GM19452 (cell line): Measurements from ENCODE around the gene NPEPPS.
"Not testable (repeated sequence)": the region's sequence is repeated elsewhere in the genome, so short reads cannot be mapped to it uniquely, and the experiment has no call there.

Source experiments
- ATAC-seq: cut with Tn5 transposase; IDR thresholded peaks from one replicate; pipeline ENCODE4 v1.9.1; 2021; ENCODE audit not compliant: unreplicated experiment

The NPEPPS gene, protein sequence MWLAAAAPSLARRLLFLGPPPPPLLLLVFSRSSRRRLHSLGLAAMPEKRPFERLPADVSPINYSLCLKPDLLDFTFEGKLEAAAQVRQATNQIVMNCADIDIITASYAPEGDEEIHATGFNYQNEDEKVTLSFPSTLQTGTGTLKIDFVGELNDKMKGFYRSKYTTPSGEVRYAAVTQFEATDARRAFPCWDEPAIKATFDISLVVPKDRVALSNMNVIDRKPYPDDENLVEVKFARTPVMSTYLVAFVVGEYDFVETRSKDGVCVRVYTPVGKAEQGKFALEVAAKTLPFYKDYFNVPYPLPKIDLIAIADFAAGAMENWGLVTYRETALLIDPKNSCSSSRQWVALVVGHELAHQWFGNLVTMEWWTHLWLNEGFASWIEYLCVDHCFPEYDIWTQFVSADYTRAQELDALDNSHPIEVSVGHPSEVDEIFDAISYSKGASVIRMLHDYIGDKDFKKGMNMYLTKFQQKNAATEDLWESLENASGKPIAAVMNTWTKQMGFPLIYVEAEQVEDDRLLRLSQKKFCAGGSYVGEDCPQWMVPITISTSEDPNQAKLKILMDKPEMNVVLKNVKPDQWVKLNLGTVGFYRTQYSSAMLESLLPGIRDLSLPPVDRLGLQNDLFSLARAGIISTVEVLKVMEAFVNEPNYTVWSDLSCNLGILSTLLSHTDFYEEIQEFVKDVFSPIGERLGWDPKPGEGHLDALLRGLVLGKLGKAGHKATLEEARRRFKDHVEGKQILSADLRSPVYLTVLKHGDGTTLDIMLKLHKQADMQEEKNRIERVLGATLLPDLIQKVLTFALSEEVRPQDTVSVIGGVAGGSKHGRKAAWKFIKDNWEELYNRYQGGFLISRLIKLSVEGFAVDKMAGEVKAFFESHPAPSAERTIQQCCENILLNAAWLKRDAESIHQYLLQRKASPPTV

DNA sequence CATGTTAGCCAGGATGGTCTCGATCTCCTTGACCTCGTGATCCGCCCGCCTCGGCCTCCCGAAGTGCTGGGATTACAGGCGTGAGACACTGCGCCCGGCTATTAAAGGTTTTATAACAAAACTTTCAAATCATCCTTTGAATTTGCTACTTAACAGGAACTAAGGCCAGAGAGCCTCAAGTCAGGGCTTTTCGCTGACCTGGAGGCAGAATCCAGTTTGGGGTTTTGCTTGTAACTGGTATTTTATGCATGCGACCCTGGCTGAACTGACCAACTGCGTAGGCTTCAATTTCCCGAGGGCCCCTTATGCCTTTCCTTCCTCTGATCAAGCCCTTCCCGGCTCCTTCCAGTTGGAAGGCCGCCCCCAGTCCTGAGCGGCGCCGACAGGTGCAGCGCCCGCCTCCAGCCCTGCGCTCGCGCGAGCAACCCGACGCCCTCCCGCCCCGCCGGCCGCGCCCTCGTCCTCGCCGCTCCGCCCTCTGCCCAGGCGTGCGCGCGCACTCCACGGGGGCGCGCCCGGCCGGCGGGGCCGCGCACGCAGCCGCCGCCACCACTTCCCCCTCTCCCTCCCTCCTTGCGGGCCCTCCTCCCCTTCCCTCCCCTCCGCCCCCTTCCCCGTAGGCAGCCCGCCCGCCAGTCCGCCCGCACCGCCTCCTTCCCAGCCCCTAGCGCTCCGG, at the start of gene NPEPPS:
TSS of gene NPEPPS (plus strand) at position 552 of the 676 bp plus-strand sequence. CDS start 193 bp downstream, outside the sequence.
- peak; percentile 71 for ATAC-seq

DNA sequence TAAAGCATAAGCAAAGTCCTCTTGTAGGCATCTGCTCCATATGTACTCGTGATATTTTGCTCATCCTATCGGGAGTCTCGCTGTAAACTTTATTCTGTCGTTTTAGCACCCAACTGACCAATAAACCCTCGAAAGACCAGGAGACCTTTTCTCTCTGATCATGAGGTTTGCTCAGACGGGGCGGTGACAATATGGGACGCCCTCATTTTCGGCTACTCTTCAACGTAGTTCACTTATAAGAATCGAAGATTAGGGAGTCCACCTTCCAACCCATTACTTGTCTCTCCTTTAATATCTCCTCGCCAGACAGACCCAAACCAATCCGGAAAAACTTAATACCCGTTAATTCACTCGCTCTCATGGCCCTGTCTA, 39.1 kb upstream of the NPEPPS start:
- not testable (repeated sequence) for ATAC-seq

DNA sequence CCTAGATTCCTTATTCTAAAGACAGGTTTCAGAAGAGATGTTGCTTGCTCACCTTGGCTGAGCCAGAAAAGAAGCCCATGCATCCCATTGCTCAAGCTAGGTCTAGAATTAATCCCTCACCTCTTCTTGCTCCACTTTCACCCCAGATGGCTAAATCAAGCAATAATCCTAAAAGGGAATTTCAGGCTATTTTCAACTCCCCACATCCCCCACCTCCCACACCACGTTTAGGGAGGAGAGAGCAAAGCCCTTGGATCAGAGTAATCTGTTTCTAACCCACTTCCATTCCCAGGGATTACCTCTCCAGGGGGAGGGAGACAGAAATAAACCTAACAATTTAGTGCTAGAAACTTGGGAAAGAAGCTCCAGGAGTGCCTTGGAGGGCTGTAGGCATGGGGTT, 31.8 kb upstream of the NPEPPS start:
- not testable (repeated sequence) for ATAC-seq

DNA sequence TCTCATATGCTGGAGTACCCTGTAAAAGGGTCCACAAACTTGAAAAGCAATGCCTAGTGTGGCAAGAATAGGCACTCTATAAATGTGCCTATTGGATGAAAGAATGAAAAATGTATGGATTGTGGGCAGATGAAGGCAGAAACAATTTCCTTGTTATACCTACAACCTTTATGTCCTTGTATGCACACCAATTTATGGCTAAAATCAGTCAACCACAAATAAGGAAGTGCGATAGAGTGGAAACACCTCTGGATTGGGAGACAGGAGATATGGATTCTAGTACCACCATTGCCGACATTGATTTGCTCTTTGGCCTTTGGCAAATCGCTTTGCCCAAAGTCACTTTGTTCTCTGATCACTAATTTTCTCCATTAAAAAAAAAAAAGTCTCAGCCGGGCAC, 31.4 kb upstream of the NPEPPS start:
- ATAC-seq: not testable (repeated sequence)

DNA sequence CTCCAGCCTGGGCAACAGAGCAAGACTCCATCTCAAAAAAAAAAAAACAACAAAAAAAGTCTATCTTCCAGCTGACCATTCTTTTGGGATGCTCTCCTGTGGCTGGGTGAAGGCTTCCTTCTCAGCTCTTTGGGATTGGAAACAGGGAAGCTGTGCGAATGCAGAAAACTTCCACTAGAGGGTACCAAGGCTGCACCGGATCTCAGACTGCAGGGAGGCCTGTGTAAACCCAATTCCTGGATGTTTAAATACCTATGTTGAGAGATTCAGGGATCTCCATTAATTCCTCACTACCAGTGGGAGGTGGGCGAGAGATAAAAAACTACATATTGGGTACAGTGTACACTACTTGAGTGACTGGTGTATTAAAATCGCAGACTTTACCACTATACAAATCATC, 30.3 kb upstream of the NPEPPS start:
- not testable (repeated sequence) for ATAC-seq

DNA sequence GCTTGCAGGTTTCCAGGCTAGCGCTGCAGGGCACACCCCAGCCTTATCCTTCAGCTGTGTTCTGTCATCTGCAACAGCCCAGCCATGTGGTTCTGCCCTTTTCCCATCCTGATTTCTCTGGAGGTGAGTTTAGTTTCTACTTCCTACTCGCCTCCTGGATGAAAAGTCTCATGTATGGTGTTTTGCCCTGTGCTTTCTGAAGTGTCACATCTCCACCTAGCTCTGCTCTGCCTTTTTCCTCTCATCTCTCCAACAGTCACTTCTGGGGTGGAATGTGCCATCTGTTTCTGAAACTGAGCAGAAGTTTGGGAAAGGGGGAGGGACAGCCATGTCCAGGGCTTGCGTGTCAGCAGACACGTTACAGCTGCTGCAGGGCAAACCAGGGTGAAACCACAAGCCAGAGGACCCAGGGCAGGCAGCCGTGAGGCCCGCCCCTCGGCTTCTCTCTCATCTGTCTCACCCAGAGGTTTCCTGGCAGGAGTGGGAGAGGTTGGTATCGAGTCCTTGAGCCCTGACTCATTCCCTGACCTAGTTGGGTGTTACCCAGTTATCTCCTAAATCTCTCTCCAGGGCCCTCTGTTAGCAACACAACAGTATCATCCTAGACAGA, 28.7 kb upstream of the NPEPPS start:
- not testable (repeated sequence) for ATAC-seq

DNA sequence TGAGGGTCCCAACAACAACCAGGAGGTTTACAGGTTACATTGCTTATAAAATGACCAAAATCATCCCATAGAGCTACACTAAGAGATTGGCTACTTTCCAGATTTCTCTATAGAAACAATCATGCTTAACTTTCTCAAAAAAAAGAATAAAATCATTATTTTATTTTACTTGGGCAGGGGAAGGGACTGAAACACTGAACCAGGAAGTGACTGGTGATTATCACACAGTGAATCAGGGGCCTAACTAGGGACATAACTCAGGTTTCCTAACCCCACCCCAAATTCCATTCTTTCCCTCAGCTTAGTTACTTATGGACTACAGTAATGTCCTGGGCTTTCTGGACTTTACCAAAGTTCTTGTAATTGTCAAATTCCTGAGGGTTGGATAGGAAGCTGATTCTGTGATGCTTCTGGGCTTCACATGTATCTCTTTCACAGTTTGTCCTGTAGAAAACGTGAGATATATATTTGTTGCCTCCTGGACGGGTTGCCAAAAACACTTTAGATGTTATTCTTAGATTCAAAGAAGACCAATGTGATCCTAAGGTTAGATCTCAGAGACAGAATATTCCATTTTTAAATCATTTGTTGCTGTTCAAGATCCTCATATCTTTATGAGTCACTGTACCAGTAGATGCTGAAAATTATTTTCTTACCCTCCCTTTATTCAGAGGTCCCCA, 28.0 kb upstream of the NPEPPS start:
- not testable (repeated sequence) for ATAC-seq

DNA sequence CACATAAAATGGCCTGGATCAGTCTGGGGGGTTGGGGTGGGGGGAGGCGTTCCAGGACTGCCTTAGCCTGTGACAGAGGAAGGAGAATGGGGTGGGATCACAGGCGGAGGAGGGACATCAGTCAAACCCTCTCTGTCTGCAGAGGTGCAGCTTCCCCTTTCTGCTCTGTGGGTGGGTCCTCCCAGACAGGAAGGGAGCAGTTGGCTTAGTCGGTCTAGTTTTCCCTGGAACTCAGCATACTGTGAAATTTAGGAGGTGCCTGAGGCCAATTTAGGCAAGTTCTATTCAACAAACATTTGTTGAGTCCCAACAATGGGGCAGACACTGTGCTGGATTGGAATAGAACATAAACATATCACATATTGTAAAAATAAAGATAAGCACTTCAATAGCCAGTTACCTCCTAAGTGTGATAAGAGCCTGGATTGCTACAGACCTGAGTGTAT, 19.2 kb upstream of the NPEPPS start:
- not testable (repeated sequence) for ATAC-seq

DNA sequence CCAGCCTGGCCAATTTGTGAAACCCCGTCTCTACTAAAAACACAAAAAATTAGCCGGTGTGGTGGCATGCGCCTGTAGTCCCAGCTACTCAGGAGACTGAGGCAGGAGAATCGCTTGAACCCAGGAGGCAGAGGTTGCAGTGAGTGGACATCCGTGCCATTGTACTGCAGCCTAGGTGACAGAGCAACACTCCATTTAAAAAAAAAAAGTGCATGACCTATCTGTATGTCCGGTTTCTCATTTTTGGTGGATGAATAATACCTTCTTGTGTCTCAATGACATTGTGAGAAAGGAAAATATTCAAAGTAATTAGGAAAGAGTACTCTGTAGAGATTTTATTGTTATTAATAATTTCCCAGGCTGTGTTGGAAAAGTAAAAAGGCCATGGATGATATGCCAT, 17.6 kb upstream of the NPEPPS start:
- ATAC-seq: not testable (repeated sequence)

DNA sequence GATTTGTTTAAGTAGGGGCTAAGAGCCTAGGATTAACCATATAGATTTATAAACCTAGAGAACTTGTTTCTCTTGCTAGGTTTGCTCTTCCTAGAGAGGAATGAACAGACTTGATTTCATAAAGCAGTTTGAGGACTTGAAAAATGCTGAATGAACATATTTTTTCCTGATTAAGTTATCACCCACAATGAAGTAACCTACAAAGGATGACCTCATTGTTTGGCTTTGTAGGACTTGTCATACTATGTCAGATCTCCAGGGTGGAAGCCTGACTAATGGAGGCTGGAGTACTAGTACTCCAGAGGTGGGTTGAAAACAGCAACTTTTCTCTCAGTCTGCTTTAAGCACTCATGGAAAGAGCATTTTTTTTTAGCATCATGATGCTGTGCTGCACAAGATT, 12.0 kb upstream of the NPEPPS start:
- ATAC-seq: not testable (repeated sequence)

DNA sequence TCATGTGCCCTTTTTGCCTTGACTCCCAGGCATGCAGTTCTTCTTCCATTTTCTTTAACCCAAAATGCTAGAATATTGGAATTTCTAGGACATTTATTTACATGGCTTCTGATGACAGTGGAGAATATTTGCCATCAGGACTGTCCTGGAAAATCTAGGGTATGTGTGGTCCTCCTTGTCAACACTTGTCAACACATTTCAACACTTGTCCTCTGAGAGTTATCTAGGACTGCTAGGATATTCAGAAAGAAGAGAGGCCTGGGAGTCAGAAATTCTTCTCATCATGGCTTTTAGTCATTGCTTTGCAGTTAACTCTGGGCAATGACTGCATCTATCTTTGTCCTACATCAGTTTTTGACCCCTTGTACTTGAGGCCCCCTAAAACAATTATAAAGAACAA, 11.5 kb upstream of the NPEPPS start:
- ATAC-seq: not testable (repeated sequence)

DNA sequence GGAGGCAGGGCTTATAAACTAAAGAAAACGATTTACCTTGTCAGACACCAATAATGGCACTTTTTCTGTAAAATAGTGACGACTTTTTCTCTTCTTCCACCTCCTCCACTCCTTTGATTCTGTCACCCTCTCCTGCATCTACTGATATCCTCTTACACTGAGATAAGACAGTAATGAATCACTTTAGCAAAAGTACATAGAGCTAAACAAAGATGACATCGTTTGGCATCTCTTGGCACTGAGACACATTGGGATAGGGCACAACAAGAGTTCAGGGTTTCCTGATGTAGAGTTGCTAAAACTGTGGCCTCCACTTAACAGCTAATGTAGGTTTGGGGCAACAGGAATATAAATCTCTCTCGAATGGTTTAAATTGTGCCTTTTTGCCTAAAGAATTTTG, 10.6 kb upstream of the NPEPPS start:
- not testable (repeated sequence) for ATAC-seq

DNA sequence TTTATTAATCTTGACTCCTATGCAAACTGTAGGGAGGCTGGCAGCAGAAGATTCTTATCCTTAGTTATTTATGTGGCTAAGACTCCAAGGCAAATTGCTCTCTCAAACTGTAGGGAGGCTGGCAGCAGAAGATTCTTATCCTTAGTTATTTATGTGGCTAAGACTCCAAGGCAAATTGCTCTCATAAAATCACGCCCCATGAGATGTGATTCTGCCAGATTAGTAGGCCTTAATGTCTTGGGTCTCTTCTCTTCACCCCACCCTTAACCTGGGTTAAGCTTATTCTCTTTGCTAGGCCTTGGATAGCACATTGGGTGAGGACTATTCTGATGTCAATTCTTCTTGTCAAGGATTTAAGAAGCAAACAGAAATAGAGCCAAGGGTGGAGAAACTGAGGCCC, 9.5 kb upstream of the NPEPPS start:
- ATAC-seq: not testable (repeated sequence)

DNA sequence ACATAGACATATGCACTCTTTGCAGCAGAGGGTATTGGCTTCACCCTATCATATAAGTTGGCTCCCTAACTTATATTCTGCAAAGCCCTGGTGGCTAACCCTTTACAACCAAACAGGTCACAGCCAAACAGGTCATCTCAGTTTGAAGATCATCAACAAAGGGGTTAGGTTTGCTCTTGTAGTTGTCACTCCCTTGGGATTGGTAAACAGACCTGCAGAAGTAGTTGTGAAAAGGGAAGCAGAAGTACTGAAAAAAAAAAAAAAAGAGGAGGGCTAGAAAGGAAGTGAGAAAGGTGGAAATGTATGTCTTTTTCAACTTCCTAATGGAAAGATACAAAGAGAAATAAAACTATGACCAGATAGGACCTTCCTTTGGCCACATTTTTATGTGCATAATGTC, 8.6 kb upstream of the NPEPPS start:
- ATAC-seq: not testable (repeated sequence)

DNA sequence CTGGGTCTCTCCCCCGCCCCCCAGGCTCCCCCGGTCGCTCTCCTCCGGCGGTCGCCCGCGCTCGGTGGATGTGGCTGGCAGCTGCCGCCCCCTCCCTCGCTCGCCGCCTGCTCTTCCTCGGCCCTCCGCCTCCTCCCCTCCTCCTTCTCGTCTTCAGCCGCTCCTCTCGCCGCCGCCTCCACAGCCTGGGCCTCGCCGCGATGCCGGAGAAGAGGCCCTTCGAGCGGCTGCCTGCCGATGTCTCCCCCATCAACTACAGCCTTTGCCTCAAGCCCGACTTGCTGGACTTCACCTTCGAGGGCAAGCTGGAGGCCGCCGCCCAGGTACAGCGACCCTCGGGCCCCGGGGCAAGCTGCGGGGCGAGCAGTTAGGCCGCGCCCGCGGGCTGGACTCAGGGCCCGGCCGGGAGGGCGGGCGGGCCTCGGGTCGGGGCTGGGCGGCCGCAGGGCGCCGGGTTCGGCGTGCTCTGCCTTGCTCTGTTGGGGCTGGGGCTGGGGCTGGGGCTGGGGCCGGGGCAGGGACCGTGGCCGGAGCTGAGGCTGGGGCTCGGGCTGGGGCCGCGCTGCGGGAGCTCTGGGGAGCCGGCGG, 419 bp downstream of the NPEPPS start:
- ATAC-seq: peak; percentile 19

DNA sequence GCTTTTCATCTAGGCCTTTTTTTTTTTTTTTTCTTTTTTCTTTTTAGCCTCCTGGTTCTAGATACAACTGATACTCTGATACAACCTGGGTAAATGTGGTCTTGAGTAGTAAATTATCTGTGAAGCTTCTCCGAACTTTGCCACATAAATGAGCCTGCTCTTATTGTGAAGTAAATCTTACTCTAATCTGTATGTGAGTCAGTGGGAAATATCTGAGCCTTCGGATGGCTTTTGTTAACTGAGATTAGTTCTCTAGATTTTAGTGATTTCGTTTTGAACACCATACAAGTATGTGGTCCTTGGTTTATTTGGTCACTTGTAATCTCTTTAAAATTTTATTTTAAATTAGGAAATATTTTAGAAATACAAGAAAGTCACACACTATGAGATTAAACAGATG, 8.2 kb downstream of the NPEPPS start:
- ATAC-seq: not testable (repeated sequence)

DNA sequence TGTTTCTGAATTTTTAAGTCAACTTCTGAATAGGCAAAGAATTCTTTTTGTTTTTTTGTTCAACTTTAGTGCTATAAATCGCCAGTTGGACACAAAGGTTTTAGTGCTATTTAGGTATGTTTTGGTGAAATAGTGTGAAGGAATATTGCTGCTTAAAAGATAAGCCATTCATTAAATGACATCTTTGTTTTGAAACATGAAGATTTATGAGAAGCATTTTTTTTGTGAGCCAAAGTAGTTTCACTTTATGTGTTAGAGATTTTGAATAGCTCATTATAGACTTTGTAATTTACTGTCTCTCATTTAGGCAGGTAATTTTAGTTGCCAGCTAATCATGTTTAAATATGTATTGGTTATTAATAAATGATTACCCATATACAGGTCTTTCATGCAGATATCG, 10.8 kb downstream of the NPEPPS start:
- not testable (repeated sequence) for ATAC-seq

DNA sequence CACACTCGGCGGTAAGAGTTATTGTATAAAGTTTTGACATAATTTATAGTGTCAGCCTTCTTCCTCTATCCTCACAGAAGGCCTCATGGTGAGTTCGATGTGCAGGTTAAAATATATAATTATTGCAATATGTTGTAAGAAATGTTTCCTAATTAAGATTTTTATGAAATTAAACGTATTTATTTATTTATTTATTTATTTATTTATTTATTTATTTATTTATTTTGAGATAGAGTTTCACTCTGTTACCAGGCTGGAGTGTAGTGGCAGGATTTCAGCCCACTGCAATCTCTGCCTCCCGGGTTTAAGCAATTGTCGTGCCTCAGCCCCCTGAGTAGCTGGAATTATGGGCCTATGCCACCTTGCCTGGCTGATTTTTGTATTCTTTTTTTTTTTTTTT, 13.4 kb downstream of the NPEPPS start:
- not testable (repeated sequence) for ATAC-seq

DNA sequence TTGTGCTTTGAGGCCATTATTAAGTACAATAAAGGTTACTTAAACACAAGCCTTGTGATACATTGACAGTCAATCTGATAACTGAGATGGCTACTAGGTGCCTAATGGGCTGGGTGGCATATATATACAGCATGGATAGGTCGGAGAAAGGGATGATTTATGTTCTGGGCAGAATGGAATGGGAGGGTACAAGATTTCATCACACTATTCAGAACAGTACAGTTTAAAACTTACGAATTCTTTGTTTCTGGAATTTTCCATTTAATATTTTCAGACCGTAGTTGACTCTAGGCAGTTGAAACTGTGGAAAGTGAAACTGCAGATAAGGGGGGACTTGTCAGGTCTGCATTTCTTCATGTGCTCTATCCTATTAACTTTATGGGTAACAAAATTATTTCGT, 23.8 kb downstream of the NPEPPS start:
- ATAC-seq: not testable (repeated sequence)

DNA sequence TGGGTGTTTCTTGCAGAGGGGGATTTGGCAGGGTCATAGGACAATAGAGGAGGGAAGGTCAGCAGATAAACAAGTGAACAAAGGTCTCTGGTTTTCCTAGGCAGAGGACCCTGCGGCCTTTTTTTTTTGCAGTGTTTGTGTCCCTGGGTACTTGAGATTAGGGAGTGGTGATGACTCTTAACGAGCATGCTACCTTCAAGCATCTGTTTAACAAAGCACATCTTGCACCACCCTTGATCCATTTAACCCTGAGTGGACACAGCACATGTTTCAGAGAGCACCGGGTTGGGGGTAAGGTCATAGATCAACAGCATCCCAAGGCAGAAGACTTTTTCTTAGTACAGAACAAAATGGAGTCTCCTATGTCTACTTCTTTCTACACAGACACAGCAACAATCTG, 25.2 kb downstream of the NPEPPS start:
- ATAC-seq: not testable (repeated sequence)
